Calu3 (cell line): Measurements from ENCODE around the gene ZMPSTE24. TPM values are rescaled to one million over a fixed set of nuclear protein-coding genes. Genes with fewer than 3 reads are reported as not detected.
"Not testable (repeated sequence)": the region's sequence is repeated elsewhere in the genome, so short reads cannot be mapped to it uniquely, and the experiment has no call there.

Source experiments
- Bru-seq: library from RNA; stranded (reverse); fragments of 400-500 nt; gene quantifications from one replicate; lab custom pipeline; 2021; lab: Mats Ljungman, UMichigan
- BruChase-seq, 2 experiments: library from RNA; stranded (reverse); fragments of 400-500 nt; gene quantifications; one replicate each; lab custom pipeline; 2021; lab: Mats Ljungman, UMichigan
- BruUV-seq: library from RNA; stranded (reverse); fragments of 400-500 nt; replicated peaks from 2 replicates; lab custom pipeline; 2021; lab: Mats Ljungman, UMichigan
- CTCF ChIA-PET: fragments of 300-600 bp; sonication (Branson Sonifier 250); formaldehyde crosslinking; loops from one replicate; lab custom pipeline; 2022; ENCODE audit warnings: antibody characterized with exemption; lab: Charles Lee
- DNase-seq: peaks from one replicate; pipeline ENCODE4 v3.0.0; 2022
- H3K27ac Mint-ChIP-seq: one replicate; pipeline ENCODE4 v1.8.0; 2022; ENCODE audit warnings: mixed read lengths; ENCODE audit not compliant: unreplicated experiment
- H3K27me3 Mint-ChIP-seq: one replicate; pipeline ENCODE4 v1.8.0; 2022; ENCODE audit warnings: mixed read lengths; ENCODE audit not compliant: unreplicated experiment
- H3K36me3 Mint-ChIP-seq: one replicate; pipeline ENCODE4 v1.8.0; 2022; ENCODE audit warnings: mild to moderate bottlenecking, moderate library complexity, mixed read lengths; ENCODE audit not compliant: insufficient read depth, unreplicated experiment
- H3K4me1 Mint-ChIP-seq: one replicate; pipeline ENCODE4 v1.8.0; 2022; ENCODE audit warnings: mild to moderate bottlenecking, low read depth, mixed read lengths; ENCODE audit not compliant: unreplicated experiment
- H3K4me3 Mint-ChIP-seq: one replicate; pipeline ENCODE4 v1.8.0; 2022; ENCODE audit warnings: mild to moderate bottlenecking, low read depth, moderate library complexity, mixed read lengths; ENCODE audit not compliant: unreplicated experiment
- H3K9me3 Mint-ChIP-seq: one replicate; pipeline ENCODE4 v1.8.0; 2022; ENCODE audit warnings: low read depth, mixed read lengths; ENCODE audit not compliant: unreplicated experiment
- CTCF ChIP-seq: fragments of 200-600 bp; IDR thresholded peaks from one replicate; pipeline ENCODE4 v1.8.0; 2022; ENCODE audit warnings: antibody characterized with exemption; ENCODE audit not compliant: unreplicated experiment
- intact Hi-C: fragments of 100-400 bp; cut with micrococcal nuclease; formaldehyde crosslinking; loops from one replicate; pipeline ENCODE4 v1.10.0; 2022; ENCODE audit not compliant: unreplicated experiment
- long read RNA-seq: library from polyadenylated mRNA; stranded (forward); transcript quantifications from one replicate; pipeline ENCODE4 v2.0.0, GENCODE V29; 2022
- total RNA-seq: library from RNA; stranded (reverse); gene quantifications from 2 replicates; pipeline ENCODE4 v1.2.3, GENCODE V29; 2022

Gene ZMPSTE24
- 60.1 and 62.0 TPM in 2 replicates for total RNA-seq
- percentile 86 among the genes with signal in this experiment for Bru-seq, nascent RNA
- BruChase-seq, experiment 1, labeled RNA remaining after a 6-hour chase: percentile 94 among the genes with signal in this experiment
- BruChase-seq, experiment 2, labeled RNA remaining after a 2-hour chase: percentile 87 among the genes with signal in this experiment
- long read RNA-seq, transcript ZMPSTE24-201 (10 exons, 3,108 nt): major isoform, 211 of 230 reads
- long read RNA-seq, partial matches to known transcripts: 4 of 230 reads
- long read RNA-seq, other reads (novel, unspliced or antisense): 15 of 230 reads

- no peak for TF ChIP-seq CTCF
- DNase-seq: peak; percentile 95
- intact Hi-C loops: no loop called here
- Mint-ChIP-seq H3K36me3 (peaks cover 29% of the 10 kb centered on the region), H3K27me3 (no peaks in the 10 kb centered on the region), H3K4me3 (peak within 1 kb of the TSS; percentile 93), H3K9me3 (no peaks in the 10 kb centered on the region), H3K27ac (peak within 1 kb of the TSS; percentile 97), H3K4me1 (peaks cover 15% of the 10 kb centered on the region)
- CTCF ChIA-PET: interaction anchor here (0.7 to 1.0 kb wide), 2 partner anchors 57 to 851 kb away, joined by 5 to 8 read pairs; no protein-coding TSS in a partner anchor
- BruUV-seq: no TSS peak
These were observed at the start of gene ZMPSTE24 for GRCh38 chr1:40257688-40258444. Gene ZMPSTE24, plus strand, starts transcription at chr1:40258236. Its CDS starts 36 bp downstream, at chr1:40258272.

GRCh38 chr1:40210511-40211204 is 47.4 kb upstream of the ZMPSTE24 start:
- DNase-seq: no peak
- Mint-ChIP-seq H3K4me1 (no peaks in the 10 kb centered on the region), H3K9me3 (no peaks in the 10 kb centered on the region), H3K4me3 (no peak overlapping the region), H3K36me3 (peaks cover 8% of the 10 kb centered on the region), H3K27me3 (no peaks in the 10 kb centered on the region), H3K27ac (no peak overlapping the region)
- BruUV-seq: no TSS peak
- intact Hi-C loops: no loop called here
- CTCF ChIA-PET: no interaction called here
- TF ChIP-seq CTCF: no peak

- TF ChIP-seq CTCF: no peak
- Mint-ChIP-seq H3K4me3 (no peak overlapping the region), H3K4me1 (no peaks in the 10 kb centered on the region), H3K9me3 (no peaks in the 10 kb centered on the region), H3K27ac (no peak overlapping the region), H3K36me3 (peaks cover 5% of the 10 kb centered on the region), H3K27me3 (no peaks in the 10 kb centered on the region)
- no peak for DNase-seq
- no TSS peak for BruUV-seq
- intact Hi-C loops: no loop called here
- CTCF ChIA-PET: no interaction called here
These were observed 39.7 kb upstream of the ZMPSTE24 start for GRCh38 chr1:40218333-40218732.

GRCh38 chr1:40221471-40221905 is 36.5 kb upstream of the ZMPSTE24 start:
- intact Hi-C loops, H3K4me1 Mint-ChIP-seq, H3K9me3 Mint-ChIP-seq, H3K4me3 Mint-ChIP-seq, DNase-seq, H3K27me3 Mint-ChIP-seq, H3K27ac Mint-ChIP-seq, BruUV-seq: not testable (repeated sequence)
- peaks cover 13% of the 10 kb centered on the region for H3K36me3 Mint-ChIP-seq
- CTCF ChIA-PET: interaction anchor here (0.7 kb wide), 1 partner anchor 117 kb away, joined by 4 read pairs; no protein-coding TSS in a partner anchor
